Smooth muscle cell (in vitro differentiated cells): Measurements from ENCODE around the gene TP53. TPM values are rescaled to one million over a fixed set of nuclear protein-coding genes. Genes with fewer than 3 reads are reported as not detected.

ENCODE experiments used
- DNase-seq: peaks from one replicate; lab custom pipeline; 2025; ENCODE audit not compliant: unreplicated experiment; lab: John Stamatoyannopoulos, UW
- H2AFZ ChIP-seq: fragments of 200-600 bp; sonication (generic); 2 replicates; pipeline ENCODE4 v1.6.0; 2016; ENCODE audit warnings: antibody characterized with exemption, low read depth, mild to moderate bottlenecking
- H3F3A ChIP-seq: fragments of 200-600 bp; sonication (generic); 2 replicates; pipeline ENCODE4 v1.6.0; 2017; ENCODE audit warnings: antibody characterized with exemption, low read depth
- H3K27ac ChIP-seq: fragments of 200-600 bp; sonication (generic); 2 replicates; pipeline ENCODE4 v1.5.1; 2016; ENCODE audit warnings: low read depth, mild to moderate bottlenecking
- H3K27me3 ChIP-seq: fragments of 200-600 bp; sonication (generic); 2 replicates; pipeline ENCODE4 v1.6.1; 2016; ENCODE audit warnings: low read depth, mild to moderate bottlenecking
- H3K36me3 ChIP-seq: fragments of 200-600 bp; sonication (generic); 2 replicates; pipeline ENCODE4 v1.5.1; 2016; ENCODE audit warnings: low read depth
- H3K4me1 ChIP-seq: fragments of 200-600 bp; sonication (generic); 2 replicates; pipeline ENCODE4 v1.5.1; 2016; ENCODE audit warnings: low read depth
- H3K4me2 ChIP-seq: fragments of 200-600 bp; sonication (generic); 2 replicates; pipeline ENCODE4 v1.6.0; 2016; ENCODE audit warnings: mild to moderate bottlenecking
- H3K4me3 ChIP-seq: fragments of 200-600 bp; sonication (generic); 2 replicates; pipeline ENCODE4 v1.5.1; 2016; ENCODE audit warnings: mild to moderate bottlenecking
- H3K79me2 ChIP-seq: fragments of 200-600 bp; sonication (generic); 2 replicates; pipeline ENCODE4 v1.6.0; 2016; ENCODE audit warnings: low read depth, mild to moderate bottlenecking
- H3K9ac ChIP-seq: fragments of 200-600 bp; sonication (generic); 2 replicates; pipeline ENCODE4 v1.6.0; 2016; ENCODE audit warnings: low read depth
- H3K9me3 ChIP-seq: fragments of 200-600 bp; sonication (generic); replicated peaks from 2 replicates; pipeline ENCODE4 v1.5.1; 2016; ENCODE audit warnings: low read depth
- H4K20me1 ChIP-seq: fragments of 200-600 bp; sonication (generic); 2 replicates; pipeline ENCODE4 v1.6.0; 2016; ENCODE audit warnings: low read depth
- WGBS: methylation state at CpG from one replicate; pipeline ENCODE4 v1.1.7; 2016; ENCODE audit warnings: low lambda C conversion rate; 5-methylcytosine and 5-hydroxymethylcytosine counted together
- polyA plus RNA-seq: library from polyadenylated mRNA; unstranded; fragments of >200 nt; fragmentation: Nextera tagmentation; extraction: Ambion mirVana; gene quantifications from 2 replicates; pipeline ENCODE4 v1.2.1, GENCODE V29; 2016
- total RNA-seq: library from RNA; depleted of rRNA; stranded (reverse); fragments of >200 nt; gene quantifications from 2 replicates; pipeline ENCODE4 v1.2.3, GENCODE V29; 2014
- TF ChIP-seq, protein P1 (sequence below): fragments of 200-600 bp; sonication (generic); IDR thresholded peaks from 2 replicates; pipeline ENCODE4 v1.5.1; 2017; ENCODE audit warnings: borderline replicate concordance, mild to moderate bottlenecking, antibody characterized with exemption; ENCODE audit not compliant: insufficient read depth, poor library complexity, severe bottlenecking

The TP53 gene
- total and polyA plus RNA-seq, 2 experiments from 2014 or later, result 21.1 to 55.1 TPM

DNA sequence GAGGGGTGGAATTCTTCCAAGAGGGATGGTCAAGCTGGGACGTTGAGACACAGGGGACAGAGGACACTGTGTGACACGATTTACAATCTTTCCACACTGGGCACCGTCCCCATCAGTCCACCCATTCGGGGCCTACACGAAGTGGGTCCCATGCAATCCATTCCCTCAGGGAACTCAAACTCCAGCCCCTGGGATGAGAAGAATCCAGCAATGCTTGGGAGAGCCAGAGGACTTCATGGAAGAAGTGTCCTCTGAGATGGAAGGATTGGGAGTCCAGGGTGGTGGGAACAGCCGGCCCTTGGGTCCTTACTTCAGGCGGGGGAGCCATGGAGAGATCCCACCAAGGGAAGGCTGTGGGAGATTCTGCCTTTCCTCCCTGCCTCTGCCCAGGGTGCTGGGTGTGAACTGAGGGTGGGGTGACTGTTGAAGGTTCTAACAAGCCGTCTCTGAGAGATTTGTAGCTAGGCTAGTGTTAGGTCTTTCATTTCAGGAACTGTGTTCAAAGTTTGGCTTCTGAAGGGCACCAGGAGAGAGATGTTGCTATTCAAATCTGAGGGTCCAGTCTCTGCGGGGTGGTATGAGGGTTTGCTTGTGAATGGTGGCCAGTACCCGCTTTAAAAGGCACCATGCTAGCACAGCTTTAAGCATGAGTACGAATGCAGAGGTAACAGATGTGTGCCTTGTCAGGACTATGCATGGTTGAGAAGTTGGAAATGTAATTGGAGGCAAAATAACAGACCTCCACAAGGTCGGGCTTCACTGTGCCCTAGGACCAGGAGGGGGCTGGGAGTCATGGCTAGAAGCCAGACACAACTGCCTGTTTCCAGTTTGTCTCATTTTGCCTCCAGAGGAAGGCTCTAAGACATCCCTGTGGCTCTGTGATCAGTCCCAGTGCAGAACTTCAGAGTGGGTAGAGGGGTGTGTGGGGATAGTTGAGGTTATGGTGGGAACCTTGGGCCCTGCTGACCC is 34.6 kb downstream of the TP53 start:
- Histone ChIP-seq H3K4me1 (peaks cover 16% of the 10 kb centered on the region), H2AFZ (no peak overlapping the region), H3F3A (no peaks in the 10 kb centered on the region), H3K36me3 (no peaks in the 10 kb centered on the region), H3K4me3 (no peak overlapping the region), H3K9me3 (no peaks in the 10 kb centered on the region), H3K4me2 (no peak overlapping the region), H4K20me1 (no peaks in the 10 kb centered on the region), H3K9ac (no peak overlapping the region), H3K79me2 (no peaks in the 10 kb centered on the region), H3K27ac (no peak overlapping the region), H3K27me3 (peaks cover 11% of the 10 kb centered on the region)
- TF ChIP-seq, protein P1, sequence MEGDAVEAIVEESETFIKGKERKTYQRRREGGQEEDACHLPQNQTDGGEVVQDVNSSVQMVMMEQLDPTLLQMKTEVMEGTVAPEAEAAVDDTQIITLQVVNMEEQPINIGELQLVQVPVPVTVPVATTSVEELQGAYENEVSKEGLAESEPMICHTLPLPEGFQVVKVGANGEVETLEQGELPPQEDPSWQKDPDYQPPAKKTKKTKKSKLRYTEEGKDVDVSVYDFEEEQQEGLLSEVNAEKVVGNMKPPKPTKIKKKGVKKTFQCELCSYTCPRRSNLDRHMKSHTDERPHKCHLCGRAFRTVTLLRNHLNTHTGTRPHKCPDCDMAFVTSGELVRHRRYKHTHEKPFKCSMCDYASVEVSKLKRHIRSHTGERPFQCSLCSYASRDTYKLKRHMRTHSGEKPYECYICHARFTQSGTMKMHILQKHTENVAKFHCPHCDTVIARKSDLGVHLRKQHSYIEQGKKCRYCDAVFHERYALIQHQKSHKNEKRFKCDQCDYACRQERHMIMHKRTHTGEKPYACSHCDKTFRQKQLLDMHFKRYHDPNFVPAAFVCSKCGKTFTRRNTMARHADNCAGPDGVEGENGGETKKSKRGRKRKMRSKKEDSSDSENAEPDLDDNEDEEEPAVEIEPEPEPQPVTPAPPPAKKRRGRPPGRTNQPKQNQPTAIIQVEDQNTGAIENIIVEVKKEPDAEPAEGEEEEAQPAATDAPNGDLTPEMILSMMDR, result no peak
- WGBS, result 82% methylated on average over 12 of the region's 12 CpGs
- DNase-seq, result no peak

DNA sequence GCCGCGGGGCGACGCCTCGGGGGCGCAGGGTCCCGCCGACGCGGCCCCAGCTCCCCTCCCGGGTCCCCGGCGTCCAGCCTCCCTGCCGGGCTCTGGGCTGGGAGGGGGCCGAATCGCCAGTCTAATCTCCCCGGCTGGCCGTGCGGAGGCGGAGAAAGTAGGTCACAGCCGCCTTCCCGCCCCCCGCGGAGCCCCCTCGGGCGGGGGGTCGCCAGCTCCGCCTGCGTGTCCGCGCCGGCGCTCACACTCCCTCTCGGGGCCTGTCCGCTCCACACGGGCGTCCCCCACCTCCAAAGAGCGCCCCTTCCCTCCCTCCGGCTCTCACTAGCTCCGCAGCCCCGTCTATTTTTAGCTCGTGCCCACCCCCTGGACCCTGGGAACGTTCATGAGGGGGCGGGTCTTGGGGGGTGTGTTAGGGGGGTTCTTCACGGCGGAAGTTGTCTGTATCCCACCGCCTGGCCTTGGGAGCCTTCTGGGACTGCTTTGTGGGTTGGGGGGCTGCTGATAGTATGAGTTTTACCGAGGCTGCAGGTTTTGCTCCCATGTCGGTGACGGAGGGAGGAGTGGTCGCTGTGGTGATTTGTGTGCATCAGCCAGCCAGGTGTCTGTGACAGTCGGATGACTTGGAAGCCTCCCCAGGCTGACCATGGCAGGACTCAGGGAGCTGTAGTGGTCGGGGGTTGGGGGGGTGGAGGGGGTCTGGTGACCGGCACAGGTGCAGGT is 35.5 kb downstream of the TP53 start:
- H3K27me3 ChIP-seq, result peaks cover 11% of the 10 kb centered on the region
- peaks cover 12% of the 10 kb centered on the region for H3K4me1 ChIP-seq
- no peak for DNase-seq
- H3K27ac ChIP-seq, result no peak overlapping the region
- H2AFZ ChIP-seq, result peak overlapping the region; percentile 58
- H3K4me2 ChIP-seq, result peak overlapping the region; percentile 98
- H3K36me3 ChIP-seq, result no peaks in the 10 kb centered on the region
- H3K79me2 ChIP-seq, result no peaks in the 10 kb centered on the region
- peak overlapping the region; percentile 62 for H3K4me3 ChIP-seq
- no peaks in the 10 kb centered on the region for H3K9me3 ChIP-seq
- H4K20me1 ChIP-seq, result no peaks in the 10 kb centered on the region
- TF ChIP-seq, protein P1, result no peak
- H3K9ac ChIP-seq, result peak overlapping the region; percentile 47
- H3F3A ChIP-seq, result no peaks in the 10 kb centered on the region
- WGBS, result 6% methylated on average over 27 of the region's 54 CpGs

DNA sequence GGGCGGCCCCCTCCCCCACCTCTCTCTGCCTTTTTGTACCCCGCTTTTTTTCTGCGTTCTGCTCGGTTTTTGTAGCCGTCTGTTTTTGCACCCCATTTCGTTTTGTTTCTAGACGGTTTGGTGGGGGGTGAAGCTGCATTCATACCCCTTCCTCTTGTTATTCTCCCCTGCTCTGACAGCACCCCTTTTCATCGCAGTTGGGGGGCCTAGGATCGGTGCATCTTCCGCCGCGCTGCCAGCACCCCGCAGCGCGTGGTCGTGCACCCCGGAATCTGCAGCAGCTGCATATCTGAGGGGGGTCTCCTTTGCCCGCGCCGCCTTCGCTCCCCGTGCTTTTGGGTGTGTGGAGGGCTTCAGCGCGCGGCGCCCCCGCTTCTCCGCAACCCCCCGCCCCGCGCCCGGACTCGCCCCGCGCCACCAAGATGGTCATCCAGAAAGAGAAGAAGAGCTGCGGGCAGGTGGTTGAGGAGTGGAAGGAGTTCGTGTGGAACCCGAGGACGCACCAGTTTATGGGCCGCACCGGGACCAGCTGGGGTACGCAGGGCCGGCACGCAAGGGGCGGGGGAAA is 36.1 kb downstream of the TP53 start:
- 3% methylated on average over 31 of the region's 45 CpGs for WGBS
- Histone ChIP-seq H2AFZ (peak overlapping the region; percentile 58), H3K4me2 (peak overlapping the region; percentile 98), H3K79me2 (no peaks in the 10 kb centered on the region), H3K9me3 (no peaks in the 10 kb centered on the region), H3K36me3 (no peaks in the 10 kb centered on the region), H3K27me3 (peaks cover 11% of the 10 kb centered on the region), H3K27ac (no peak overlapping the region), H3K4me1 (peaks cover 11% of the 10 kb centered on the region), H4K20me1 (no peaks in the 10 kb centered on the region), H3F3A (no peaks in the 10 kb centered on the region), H3K4me3 (peak overlapping the region; percentile 62), H3K9ac (peak overlapping the region; percentile 47)
- DNase-seq, result no peak
- TF ChIP-seq, protein P1, result no peak
